Activated CD4-positive, CD25-positive, alpha-beta regulatory T cell treated with anti-CD3 and anti-CD28 coated beads, Interleukin-2, amount 50 U/mL, for 16 hours (primary cell): ENCODE results near the gene OR2V1.
"Not testable (repeated sequence)": the region's sequence is repeated elsewhere in the genome, so short reads cannot be mapped to it uniquely, and the experiment has no call there.

Source experiments
- DNase-seq: peaks from one replicate; pipeline ENCODE4 v3.0.0-alpha.2; 2020; ENCODE audit warnings: low read depth, low spot score

Gene OR2V1

GRCh38 chr5:181160152-181160754 lies 29.3 kb upstream of the OR2V1 start:
- peak; percentile 66 for DNase-seq

DNA sequence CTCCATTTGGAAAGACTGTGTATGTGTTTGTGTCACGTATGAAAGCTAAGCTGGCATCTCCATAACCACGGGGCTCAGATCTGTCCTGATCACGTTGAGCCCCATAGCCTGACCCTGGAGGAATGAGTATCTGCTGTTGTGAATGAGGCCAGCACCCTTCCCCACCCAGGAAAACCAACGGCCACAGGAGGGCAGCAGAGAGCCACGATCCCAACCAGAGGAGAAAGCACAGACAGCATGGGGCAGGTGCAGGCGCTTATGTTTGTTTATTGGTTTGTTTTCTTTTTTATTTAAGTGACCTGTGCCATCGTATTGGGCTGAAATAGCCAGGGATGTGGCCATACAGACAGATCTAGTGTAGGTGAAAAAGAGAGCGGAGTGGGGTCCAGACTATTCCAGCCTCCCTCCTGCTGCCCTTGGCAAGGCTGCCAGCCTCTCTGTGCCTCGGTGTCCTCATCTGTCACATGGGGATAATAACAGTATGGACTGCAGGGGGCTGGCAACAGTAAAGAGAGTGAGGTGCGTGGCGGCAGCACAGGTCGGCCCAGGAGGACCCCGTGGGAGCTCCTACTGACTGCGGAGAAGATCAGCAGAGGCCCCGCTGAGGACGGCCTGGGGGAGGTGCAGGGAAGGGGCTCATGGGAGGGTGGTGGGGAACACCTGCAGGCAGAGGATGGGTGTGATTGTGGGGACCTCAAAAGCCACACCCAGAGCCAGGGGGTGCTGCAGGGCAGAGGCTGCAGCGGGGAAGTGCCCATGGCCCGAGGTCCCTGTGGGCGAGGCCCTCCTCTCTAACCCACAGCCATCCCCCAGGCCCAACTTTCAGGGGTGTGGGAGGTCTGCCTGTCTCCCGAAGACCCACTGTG lies 28.6 kb upstream of the OR2V1 start:
- DNase-seq: peak; percentile 87

- DNase-seq: no peak
These were observed 27.9 kb upstream of the OR2V1 start for GRCh38 chr5:181158869-181159268.

- DNase-seq: no peak
These were observed 25.8 kb upstream of the OR2V1 start for GRCh38 chr5:181156758-181157157.

DNA sequence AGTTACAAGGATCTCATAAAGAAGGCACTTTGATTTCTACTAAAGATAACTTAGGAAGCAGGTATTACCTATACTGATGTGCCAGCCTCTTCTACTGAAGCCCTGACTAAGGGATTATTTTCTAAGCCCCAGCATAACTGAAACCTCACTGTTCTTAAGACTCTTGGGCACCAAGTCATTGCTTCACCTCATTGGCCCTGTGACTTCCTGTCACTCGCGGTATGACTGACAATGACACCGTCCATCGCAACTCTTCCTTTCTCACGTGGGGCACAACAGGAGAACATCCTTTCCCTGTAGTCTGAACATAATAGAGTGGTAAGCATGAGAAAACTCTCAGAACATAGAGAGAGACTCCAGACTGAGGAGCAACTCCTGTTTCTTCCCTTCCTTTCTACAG lies 22.8 kb upstream of the OR2V1 start:
- DNase-seq: no peak

GRCh38 chr5:181152406-181152805 lies 21.4 kb upstream of the OR2V1 start:
- DNase-seq: no peak

GRCh38 chr5:181151146-181151545 lies 20.2 kb upstream of the OR2V1 start:
- no peak for DNase-seq

DNA sequence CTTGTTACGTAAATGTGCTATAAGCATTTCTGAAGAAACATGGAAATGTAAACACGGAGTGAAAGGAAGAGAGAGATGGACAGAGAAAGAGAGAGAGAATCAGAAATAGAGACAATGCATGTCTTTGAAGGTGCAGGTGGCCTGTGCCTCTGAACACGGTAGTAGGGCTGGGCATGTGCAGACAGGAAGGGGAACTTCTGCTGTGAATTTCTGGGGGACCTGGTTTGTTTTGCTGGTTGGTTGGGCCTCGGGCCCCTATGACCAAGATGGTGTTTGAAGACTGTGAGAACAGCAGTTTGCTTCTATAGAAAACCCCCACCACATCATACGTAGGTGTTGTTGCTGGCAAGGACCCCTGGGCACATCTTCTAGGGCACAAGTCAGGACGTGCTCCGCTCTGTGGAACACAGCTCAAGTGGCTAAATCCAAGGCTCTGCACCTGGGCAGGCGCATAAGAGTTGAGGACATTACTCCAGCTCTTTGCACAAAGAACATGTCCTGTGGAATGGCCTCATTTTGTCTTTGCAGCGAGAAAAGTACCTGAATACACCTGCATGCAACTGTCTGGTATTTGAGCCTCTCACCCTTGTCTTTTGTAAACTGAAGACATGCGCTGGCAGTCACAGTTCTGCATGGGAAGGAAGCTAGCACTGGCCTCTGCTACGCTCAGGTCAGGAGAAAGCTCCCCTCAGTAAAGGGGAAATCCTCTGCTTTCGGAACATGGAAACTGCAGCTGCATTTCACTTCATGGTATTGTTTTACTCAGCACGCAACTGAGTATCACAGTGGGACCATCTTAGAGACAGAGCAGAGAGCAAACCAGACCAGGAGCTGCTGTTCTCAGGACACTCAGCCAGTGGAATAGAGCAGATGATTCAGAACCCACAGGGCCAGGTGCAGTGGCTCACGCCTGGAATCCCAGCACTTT lies 19.1 kb upstream of the OR2V1 start:
- DNase-seq: no peak

DNA sequence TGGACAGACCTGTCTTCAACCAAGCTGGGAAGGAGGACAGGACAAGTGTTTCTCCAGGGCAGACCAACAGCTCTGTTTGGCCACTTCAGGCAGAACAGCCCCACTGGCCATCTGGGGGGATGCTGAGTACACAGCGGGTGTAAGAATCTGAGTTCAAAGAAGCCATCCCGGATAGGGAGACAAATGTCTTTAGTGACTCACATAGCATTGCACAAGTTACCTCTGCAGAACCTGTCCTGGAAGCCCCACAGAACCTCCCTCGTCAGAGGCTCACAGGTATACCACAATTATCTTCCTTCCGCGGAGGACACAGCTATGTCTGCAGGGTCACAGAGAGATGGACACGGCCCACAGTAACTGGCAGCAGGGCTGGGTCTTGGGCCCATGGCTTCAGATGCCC lies 18.4 kb upstream of the OR2V1 start:
- DNase-seq: no peak

- not testable (repeated sequence) for DNase-seq
These were observed 16.1 kb upstream of the OR2V1 start, which contains the start of gene OR2V2 for GRCh38 chr5:181146927-181147636. OR2V2 (plus strand) TSS chr5:181147586; CDS start chr5:181154943, 7,357 bp downstream.

DNA sequence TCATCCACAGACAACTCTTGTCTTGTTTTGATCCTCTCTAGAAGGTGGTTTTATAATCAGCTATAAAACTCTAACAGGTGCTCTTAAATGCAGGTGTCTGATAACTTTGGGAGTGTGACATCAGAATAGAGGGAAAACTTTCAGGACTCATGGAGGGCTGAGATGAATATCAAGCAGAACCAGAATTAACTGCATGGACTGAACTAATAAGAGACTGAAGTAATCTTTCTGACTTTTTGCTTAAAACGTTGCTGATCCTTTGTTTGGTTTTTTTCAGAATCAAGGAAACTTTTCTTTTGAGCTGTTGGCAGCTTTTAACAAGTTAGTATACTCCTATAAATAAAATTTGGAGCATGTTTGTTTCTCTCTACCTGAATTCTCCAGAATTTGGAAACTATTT lies 14.2 kb upstream of the OR2V1 start:
- DNase-seq: no peak

GRCh38 chr5:181142054-181142453 lies 11.1 kb upstream of the OR2V1 start:
- DNase-seq: no peak

GRCh38 chr5:181140766-181141165 lies 9.8 kb upstream of the OR2V1 start:
- no peak for DNase-seq

DNA sequence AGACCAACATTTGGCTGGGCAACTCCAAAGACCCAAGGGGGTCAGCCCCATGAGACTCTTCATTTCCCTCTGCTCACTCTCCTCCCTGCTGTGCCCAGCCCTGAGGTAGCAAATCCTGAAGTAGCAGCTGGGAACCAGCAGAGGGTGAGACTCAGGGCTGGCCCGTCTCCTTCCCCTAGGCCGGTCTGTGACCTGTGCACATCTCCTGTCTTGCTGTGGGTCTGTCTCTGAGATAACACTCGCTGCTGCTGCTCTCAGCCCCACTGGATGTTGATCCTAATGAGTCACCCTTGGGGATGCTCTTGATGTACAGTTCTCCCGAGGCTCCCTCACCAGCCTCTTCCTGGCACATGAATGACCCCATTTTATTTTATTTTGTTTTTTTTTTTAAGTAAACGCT lies 7.3 kb upstream of the OR2V1 start:
- no peak for DNase-seq

- no peak for DNase-seq
These were observed 5.5 kb upstream of the OR2V1 start for GRCh38 chr5:181136361-181136955.

GRCh38 chr5:181134259-181134658 lies 3.3 kb upstream of the OR2V1 start:
- DNase-seq: no peak

GRCh38 chr5:181133610-181134231 lies 2.8 kb upstream of the OR2V1 start:
- no peak for DNase-seq

DNA sequence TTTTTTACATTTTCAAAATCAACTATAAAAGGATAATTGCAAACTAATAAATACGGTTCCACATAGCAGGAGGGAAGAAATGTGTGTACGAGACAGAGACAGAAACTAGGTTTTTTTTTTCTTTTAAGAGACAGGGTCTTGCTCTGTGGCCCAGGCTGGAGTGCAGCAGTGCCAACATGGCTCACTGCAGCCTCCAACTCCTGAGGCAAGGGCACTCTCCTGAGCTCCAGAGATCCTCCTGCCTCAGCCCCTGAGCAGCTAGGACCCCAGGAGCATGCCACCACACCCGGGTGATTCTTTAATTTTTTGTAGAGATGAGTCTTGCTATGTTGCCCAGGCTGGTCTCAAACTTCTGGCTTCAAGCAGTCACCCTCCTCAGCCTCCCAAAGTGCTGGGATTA lies 2.1 kb upstream of the OR2V1 start:
- no peak for DNase-seq

DNA sequence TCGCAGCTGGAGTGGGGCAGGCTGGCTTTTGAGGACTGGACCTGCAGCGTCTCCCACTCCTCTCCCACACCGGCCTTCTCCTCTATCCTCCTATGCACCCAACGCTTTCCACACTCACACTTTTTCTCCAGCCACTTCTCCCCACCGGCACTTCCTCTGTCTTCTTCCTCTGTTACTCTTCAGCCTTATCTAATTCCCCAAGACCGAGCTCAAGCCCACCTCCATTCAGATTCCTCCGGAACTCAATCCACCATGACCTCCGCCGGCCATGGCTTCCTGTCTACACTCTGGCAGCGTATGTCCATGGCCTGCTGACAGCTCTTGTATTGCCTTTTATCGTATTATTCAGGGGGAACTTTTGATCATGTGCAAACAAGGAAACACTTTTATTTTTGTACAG lies 545 bp upstream of the OR2V1 start:
- DNase-seq: no peak

DNA sequence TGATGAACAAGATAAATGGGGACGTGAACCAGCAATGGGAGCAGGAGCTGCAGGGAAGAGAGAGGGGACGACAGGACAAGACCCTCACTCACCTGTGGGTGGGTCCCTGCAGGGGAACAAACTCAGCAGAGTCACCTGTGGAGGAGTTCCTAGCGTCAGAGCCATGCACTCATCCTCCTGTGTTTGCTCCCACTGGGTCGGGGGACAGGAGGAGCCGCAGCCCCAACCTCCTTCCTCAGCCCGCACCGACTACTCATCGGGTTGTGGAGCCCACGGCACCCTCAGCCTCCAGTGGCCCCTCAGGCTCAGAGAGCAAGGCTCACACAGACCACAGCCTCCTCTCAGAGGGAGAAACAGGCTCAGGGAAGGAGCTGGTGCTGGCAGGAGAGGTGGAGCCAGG lies 888 bp downstream of the OR2V1 start:
- not testable (repeated sequence) for DNase-seq

DNA sequence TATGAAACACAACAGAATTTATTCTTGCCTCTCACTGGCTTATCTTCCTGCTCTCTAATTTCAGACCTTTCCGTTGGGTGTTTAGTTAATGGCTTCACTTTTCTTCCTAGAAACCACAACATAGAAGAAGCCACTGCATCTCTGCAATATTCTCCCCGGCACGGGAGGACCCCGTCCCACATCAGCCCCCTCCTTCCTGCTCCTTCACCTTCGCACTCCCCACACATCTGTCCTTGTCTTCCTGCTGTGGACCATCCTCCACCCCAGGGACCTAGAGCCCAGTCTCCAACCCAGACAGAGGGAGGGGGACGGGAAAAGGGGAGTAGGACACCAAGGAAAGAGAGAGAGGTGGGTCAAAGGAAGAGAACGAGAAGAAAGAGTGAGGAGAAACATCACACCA lies 1.4 kb downstream of the OR2V1 start:
- DNase-seq: no peak
